Kidney epithelial cell (primary cell): ENCODE measurements around the gene RPS6KA5. TPM values are rescaled to one million over a fixed set of nuclear protein-coding genes. Genes with fewer than 3 reads are reported as not detected.
"Not testable (repeated sequence)": the region's sequence is repeated elsewhere in the genome, so short reads cannot be mapped to it uniquely, and the experiment has no call there.

Experiments
- DNase-seq: peaks from one replicate; pipeline ENCODE4 v3.0.0-alpha.2; 2010; ENCODE audit warnings: low read depth
- H3K27me3 ChIP-seq: 2 replicates; pipeline ENCODE4 v1.6.0; 2011; ENCODE audit warnings: low read length; ENCODE audit not compliant: control insufficient read depth, insufficient read depth
- H3K36me3 ChIP-seq: 2 replicates; pipeline ENCODE4 v1.5.1; 2011; ENCODE audit warnings: low read length; ENCODE audit not compliant: control insufficient read depth, insufficient read depth
- H3K4me3 ChIP-seq: 2 replicates; pipeline ENCODE4 v1.5.1; 2011; ENCODE audit warnings: low read depth, mild to moderate bottlenecking, control low read depth, low read length
- CTCF ChIP-seq: IDR thresholded peaks from 2 replicates; pipeline ENCODE4 v1.5.1; 2011; ENCODE audit warnings: mild to moderate bottlenecking, moderate library complexity, low read length, control low read depth, inconsistent platforms; ENCODE audit not compliant: insufficient read depth, poor library complexity, severe bottlenecking
- total RNA-seq: library from RNA; depleted of rRNA; stranded (reverse); fragments of >200 nt; gene quantifications from 2 replicates; pipeline ENCODE4 v1.2.3, GENCODE V29; 2015

The RPS6KA5 gene
- total RNA-seq, 1 donor from 2014 or later, result 3.7 TPM

- no peaks in the 10 kb centered on the region for H3K27me3 ChIP-seq
- DNase-seq, result no peak
- H3K4me3 ChIP-seq, result no peak overlapping the region
- TF ChIP-seq CTCF, result no peak
- no peaks in the 10 kb centered on the region for H3K36me3 ChIP-seq
These were observed 19.9 kb downstream of the RPS6KA5 start for GRCh38 chr14:91040545-91040944.

- TF ChIP-seq CTCF, result no peak
- Histone ChIP-seq H3K4me3 (no peak overlapping the region), H3K27me3 (no peaks in the 10 kb centered on the region), H3K36me3 (no peaks in the 10 kb centered on the region)
- no peak for DNase-seq
These were observed 22.0 kb downstream of the RPS6KA5 start for GRCh38 chr14:91038439-91038838.

GRCh38 chr14:91036741-91037469, 23.5 kb downstream of the RPS6KA5 start:
- Histone ChIP-seq H3K27me3 (no peaks in the 10 kb centered on the region), H3K4me3 (no peak overlapping the region), H3K36me3 (no peaks in the 10 kb centered on the region)
- no peak for DNase-seq
- no peak for TF ChIP-seq CTCF

- no peak for DNase-seq
- Histone ChIP-seq H3K36me3 (no peaks in the 10 kb centered on the region), H3K27me3 (no peaks in the 10 kb centered on the region), H3K4me3 (no peak overlapping the region)
- TF ChIP-seq CTCF, result no peak
These were observed 24.6 kb downstream of the RPS6KA5 start for GRCh38 chr14:91035855-91036254.

GRCh38 chr14:91034379-91034778, 26.1 kb downstream of the RPS6KA5 start:
- H3K36me3 ChIP-seq, DNase-seq, H3K27me3 ChIP-seq, H3K4me3 ChIP-seq: not testable (repeated sequence)

GRCh38 chr14:91032248-91032647, 28.2 kb downstream of the RPS6KA5 start:
- no peak overlapping the region for H3K4me3 ChIP-seq
- no peaks in the 10 kb centered on the region for H3K36me3 ChIP-seq
- no peak for DNase-seq
- no peak for TF ChIP-seq CTCF
- no peaks in the 10 kb centered on the region for H3K27me3 ChIP-seq
